ENCODE data around the gene TNRC18.
A peak's percentile ranks its signal among the peaks of the same experiment; 100 is the strongest.

TNRC18 gene

DNA sequence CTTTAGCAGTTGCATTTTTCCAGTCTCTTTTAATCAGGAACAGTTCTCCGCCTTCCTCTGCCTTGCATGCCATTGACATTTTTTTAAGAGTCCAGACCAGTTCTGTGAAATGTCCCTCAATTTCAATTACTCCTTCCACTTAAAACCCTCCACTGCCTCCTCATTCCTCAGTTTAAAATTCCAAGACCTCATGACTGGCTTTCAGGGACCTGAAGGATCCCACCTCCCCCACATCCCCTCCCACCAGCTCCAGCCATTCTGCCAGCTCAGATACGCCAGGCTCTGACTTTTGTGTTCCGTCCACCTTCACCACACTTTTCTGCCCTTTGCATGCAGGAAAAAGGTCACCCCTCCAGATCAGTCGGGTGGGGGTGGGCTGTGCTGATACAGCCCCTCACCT, 8.7 kb downstream of the TNRC18 start:
- peak; percentile 53 for TF ChIP-seq EGR2 (tag by site-specific recombination; IDR thresholded peaks at IDR 0.05; ENCODE audit: low read depth)
- peak; percentile 20; the same call in 1 of the 2 replicates for TF ChIP-seq ZNF600 (tag by site-specific recombination; IDR thresholded peaks at IDR 0.05)
- no peak for TF ChIP-seq ZNF701 (tag by site-specific recombination; IDR thresholded peaks at IDR 0.05)
- peak; percentile 34 for TF ChIP-seq ZFHX2 (tag by site-specific recombination; conservative IDR thresholded peaks at IDR 0.05)
- Histone ChIP-seq H3K36me3 (ENCODE audit: control insufficient read depth in 2 of 2, insufficient read depth in 1 of 2, low read length in 2 of 2) (peaks cover 4 to 16% of the 10 kb centered on the region in 2 experiments), H3K4me1 (ENCODE audit: control insufficient read depth, insufficient read depth, low read length) (peaks cover 16% of the 10 kb centered on the region), H3K9me3 (ENCODE audit: control insufficient read depth, insufficient read depth, low read depth, low read length) (no peaks in the 10 kb centered on the region), H3K4me3 (ENCODE audit: low read depth, low read length) (no peak overlapping the region), H3K27ac (ENCODE audit: extremely low read depth, low read depth, low read length) (no peak overlapping the region)
- ChIA-PET CTCF (interaction anchor here (0.6 to 0.7 kb wide), 2 partner anchors 10 to 49 kb away, joined by 3 to 5 read pairs; no protein-coding TSS in a partner anchor), POLR2A (interaction anchor here (3.4 kb wide), 1 partner anchor 10 kb away, joined by 16 read pairs; the partner anchor contains the start of gene TNRC18)

DNA sequence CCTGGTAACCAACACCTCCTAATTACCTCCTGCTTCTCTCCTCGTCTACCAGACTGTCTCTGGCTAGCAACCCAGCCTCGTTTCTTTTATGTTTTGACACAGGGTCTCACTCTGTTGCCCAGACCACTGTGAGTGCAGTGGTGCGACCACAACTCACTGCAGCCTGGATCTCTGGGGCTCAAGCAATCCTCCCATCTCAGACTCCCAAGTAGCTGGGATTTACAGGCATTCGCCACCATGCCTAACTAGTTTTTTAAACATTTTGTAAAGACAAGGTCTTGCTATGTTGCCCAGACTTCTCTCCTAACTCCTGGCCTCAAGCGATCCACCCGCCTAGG, 10.2 kb downstream of the TNRC18 start:
- TF ChIP-seq ZBTB17 (tag by site-specific recombination; IDR thresholded peaks at IDR 0.05) (0 out of 2 replicates have a peak, but pooled peaks have one; percentile 1), ZEB2 (tag by site-specific recombination; IDR thresholded peaks at IDR 0.05) (no peak), ZNF121 (tag by site-specific recombination; IDR thresholded peaks at IDR 0.05) (peak; percentile 67; the same call in 1 of the 2 replicates)
- H3K36me3 ChIP-seq (ENCODE audit: control insufficient read depth in 2 of 2, insufficient read depth in 1 of 2, low read length in 2 of 2) = peaks cover 4 to 16% of the 10 kb centered on the region in 2 experiments
- H3K4me3 ChIP-seq (ENCODE audit: low read depth, low read length) = no peak overlapping the region
- H3K27ac ChIP-seq (ENCODE audit: extremely low read depth, low read depth, low read length) = peak overlapping the region; percentile 4; the same call in 1 of the 2 replicates
- CTCF ChIA-PET = no interaction called here
- H3K9me3 ChIP-seq (ENCODE audit: control insufficient read depth, insufficient read depth, low read depth, low read length) = no peaks in the 10 kb centered on the region
- H3K4me1 ChIP-seq (ENCODE audit: control insufficient read depth, insufficient read depth, low read length) = peaks cover 7% of the 10 kb centered on the region
- POLR2A ChIA-PET = no interaction called here

DNA sequence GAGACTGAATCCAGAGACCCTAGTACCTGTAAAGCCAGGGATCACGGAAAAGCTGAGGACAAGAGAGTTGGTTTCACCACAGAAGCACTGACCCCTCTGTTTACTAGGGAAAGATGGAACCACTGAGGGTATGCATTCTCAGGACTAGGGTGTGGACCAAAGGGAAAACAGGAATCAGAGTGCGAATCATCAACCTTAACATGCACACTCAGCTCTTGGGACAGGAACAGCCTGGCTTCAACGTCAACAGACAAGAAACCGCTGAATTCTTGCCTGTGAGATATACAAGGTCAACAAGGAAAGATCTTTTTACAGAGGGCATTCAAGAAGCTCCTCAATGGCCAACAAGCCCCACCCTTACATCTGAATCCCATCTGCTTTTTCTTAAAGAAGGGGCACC, 14.9 kb downstream of the TNRC18 start:
- H3K36me3 ChIP-seq (ENCODE audit: control insufficient read depth in 2 of 2, insufficient read depth in 1 of 2, low read length in 2 of 2) = peaks cover 3 to 17% of the 10 kb centered on the region in 2 experiments; a peak in 2 of 3 replicates
- H3K4me1 ChIP-seq (ENCODE audit: control insufficient read depth, insufficient read depth, low read length) = no peaks in the 10 kb centered on the region
- H3K9me3 ChIP-seq (ENCODE audit: control insufficient read depth, insufficient read depth, low read depth, low read length) = no peaks in the 10 kb centered on the region
- ChIA-PET POLR2A (interaction anchor here (1.0 to 1.2 kb wide), 2 partner anchors 17 to 26 kb away, joined by 3 to 5 read pairs; no protein-coding TSS in a partner anchor), CTCF (interaction anchor here (0.7 to 1.2 kb wide), 5 partner anchors 12 to 269 kb away, joined by 3 to 10 read pairs (median 3); no protein-coding TSS in a partner anchor)
- TF ChIP-seq ZNF677 (tag by site-specific recombination; IDR thresholded peaks at IDR 0.05) (no peak), EGR2 (tag by site-specific recombination; IDR thresholded peaks at IDR 0.05; ENCODE audit: low read depth) (no peak), ZNF561 (tag by site-specific recombination; IDR thresholded peaks at IDR 0.05; ENCODE audit: borderline replicate concordance) (no peak), ZNF48 (tag by site-specific recombination; IDR thresholded peaks at IDR 0.05) (no peak), ZNF707 (tag by site-specific recombination; IDR thresholded peaks at IDR 0.05) (no peak), ZNF747 (tag by site-specific recombination; IDR thresholded peaks at IDR 0.05) (no peak), ZNF629 (tag by site-specific recombination; IDR thresholded peaks at IDR 0.05) (no peak), ZNF416 (tag by site-specific recombination; IDR thresholded peaks at IDR 0.05) (no peak), ZBTB17 (tag by site-specific recombination; IDR thresholded peaks at IDR 0.05) (no peak), ZNF701 (tag by site-specific recombination; IDR thresholded peaks at IDR 0.05) (no peak), YY1 (tag by site-specific recombination; IDR thresholded peaks at IDR 0.05) (no peak), ZNF174 (tag by site-specific recombination; IDR thresholded peaks at IDR 0.05) (no peak), ZNF366 (tag by site-specific recombination; conservative IDR thresholded peaks at IDR 0.05) (no peak), ZNF391 (tag by site-specific recombination; IDR thresholded peaks at IDR 0.05; ENCODE audit: borderline replicate concordance, low read depth) (no peak), ZNF549 (tag by site-specific recombination; IDR thresholded peaks at IDR 0.05) (no peak), ZNF548 (tag by site-specific recombination; IDR thresholded peaks at IDR 0.05) (no peak), ZFP3 (tag by site-specific recombination; IDR thresholded peaks at IDR 0.05; ENCODE audit: low read depth) (no peak)
- TF ChIP-seq, protein P1, sequence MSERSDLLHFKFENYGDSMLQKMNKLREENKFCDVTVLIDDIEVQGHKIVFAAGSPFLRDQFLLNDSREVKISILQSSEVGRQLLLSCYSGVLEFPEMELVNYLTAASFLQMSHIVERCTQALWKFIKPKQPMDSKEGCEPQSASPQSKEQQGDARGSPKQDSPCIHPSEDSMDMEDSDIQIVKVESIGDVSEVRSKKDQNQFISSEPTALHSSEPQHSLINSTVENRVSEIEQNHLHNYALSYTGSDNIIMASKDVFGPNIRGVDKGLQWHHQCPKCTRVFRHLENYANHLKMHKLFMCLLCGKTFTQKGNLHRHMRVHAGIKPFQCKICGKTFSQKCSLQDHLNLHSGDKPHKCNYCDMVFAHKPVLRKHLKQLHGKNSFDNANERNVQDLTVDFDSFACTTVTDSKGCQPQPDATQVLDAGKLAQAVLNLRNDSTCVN (tag by site-specific recombination; optimal IDR thresholded peaks at IDR 0.05) = no peak
- TF ChIP-seq, protein P2, sequence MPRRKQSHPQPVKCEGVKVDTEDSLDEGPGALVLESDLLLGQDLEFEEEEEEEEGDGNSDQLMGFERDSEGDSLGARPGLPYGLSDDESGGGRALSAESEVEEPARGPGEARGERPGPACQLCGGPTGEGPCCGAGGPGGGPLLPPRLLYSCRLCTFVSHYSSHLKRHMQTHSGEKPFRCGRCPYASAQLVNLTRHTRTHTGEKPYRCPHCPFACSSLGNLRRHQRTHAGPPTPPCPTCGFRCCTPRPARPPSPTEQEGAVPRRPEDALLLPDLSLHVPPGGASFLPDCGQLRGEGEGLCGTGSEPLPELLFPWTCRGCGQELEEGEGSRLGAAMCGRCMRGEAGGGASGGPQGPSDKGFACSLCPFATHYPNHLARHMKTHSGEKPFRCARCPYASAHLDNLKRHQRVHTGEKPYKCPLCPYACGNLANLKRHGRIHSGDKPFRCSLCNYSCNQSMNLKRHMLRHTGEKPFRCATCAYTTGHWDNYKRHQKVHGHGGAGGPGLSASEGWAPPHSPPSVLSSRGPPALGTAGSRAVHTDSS (tag by site-specific recombination; IDR thresholded peaks at IDR 0.05) = no peak
- TF ChIP-seq, protein P3, sequence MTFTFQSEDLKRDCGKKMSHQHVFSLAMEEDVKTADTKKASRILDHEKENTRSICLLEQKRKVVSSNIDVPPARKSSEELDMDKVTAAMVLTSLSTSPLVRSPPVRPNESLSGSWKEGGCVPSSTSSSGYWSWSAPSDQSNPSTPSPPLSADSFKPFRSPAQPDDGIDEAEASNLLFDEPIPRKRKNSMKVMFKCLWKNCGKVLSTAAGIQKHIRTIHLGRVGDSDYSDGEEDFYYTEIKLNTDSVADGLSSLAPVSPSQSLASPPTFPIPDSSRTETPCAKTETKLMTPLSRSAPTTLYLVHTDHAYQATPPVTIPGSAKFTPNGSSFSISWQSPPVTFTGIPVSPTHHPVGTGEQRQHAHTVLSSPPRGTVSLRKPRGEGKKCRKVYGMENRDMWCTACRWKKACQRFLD (tag by site-specific recombination; IDR thresholded peaks at IDR 0.05) = no peak
- no peak overlapping the region for H3K27ac ChIP-seq (ENCODE audit: extremely low read depth, low read depth, low read length)
- no peak overlapping the region for H3K4me3 ChIP-seq (ENCODE audit: low read depth, low read length)

Measured in HEK293 (cell line).